OCI-LY3 (cell line): ENCODE data around the gene S1PR1.

Experiments used
- CTCF ChIP-seq: fragments of 200-600, 300-600 bp; sonication (generic); IDR thresholded peaks from 2 replicates; pipeline ENCODE4 v1.5.1; 2014; ENCODE audit warnings: antibody characterized with exemption, low read length, low read depth
- EZH2phosphoT487 ChIP-seq: fragments of 200-600 bp; shearing (Covaris generic); IDR thresholded peaks from 2 replicates; pipeline ENCODE4 v1.6.1; 2018; ENCODE audit warnings: antibody characterized with exemption, mixed run types, low read depth

- TF ChIP-seq CTCF (no peak), EZH2phosphoT487 (no peak)
Measured at GRCh38 chr1:101250222-101250621, 13.4 kb downstream of the S1PR1 start.
